SK-N-SH treated with all-trans-retinoic acid at 6 μM for 48 hours (cell line): ENCODE data around the gene RAPGEF1.

ENCODE experiments used
- ATAC-seq: fragments of 200-7000 bp; cut with Tn5 transposase; 3 replicates; pipeline ENCODE4 v1.9.1; 2020; ENCODE audit warnings: mild to moderate bottlenecking, moderate library complexity
- ARNTL ChIP-seq: fragments of 450-650 bp; formaldehyde crosslinking; IDR thresholded peaks from 2 replicates; pipeline ENCODE4 v1.5.0; 2020; ENCODE audit warnings: low read depth, mild to moderate bottlenecking, moderate library complexity, borderline replicate concordance
- BACH2 ChIP-seq: fragments of 250-450 bp; sonication (Bioruptor Pico); IDR thresholded peaks from 2 replicates; pipeline ENCODE4 v1.9.0; 2021; ENCODE audit warnings: mild to moderate bottlenecking, borderline replicate concordance
- CREB5 ChIP-seq: fragments of 250-450 bp; sonication (Bioruptor Pico); IDR thresholded peaks from 2 replicates; pipeline ENCODE4 v1.5.1; 2020; ENCODE audit warnings: low read depth, mild to moderate bottlenecking, moderate library complexity
- CSDC2 ChIP-seq: fragments of 250-450 bp; sonication (Bioruptor Pico); IDR thresholded peaks from 2 replicates; pipeline ENCODE4 v1.5.0; 2020; ENCODE audit warnings: mild to moderate bottlenecking, moderate library complexity
- CSRNP3 ChIP-seq: fragments of 250-450 bp; sonication (Bioruptor Pico); IDR thresholded peaks from 2 replicates; pipeline ENCODE4 v1.5.1; 2021; ENCODE audit warnings: mild to moderate bottlenecking, moderate library complexity
- ESRRG ChIP-seq: fragments of 250-450 bp; sonication (Bioruptor Pico); IDR thresholded peaks from 2 replicates; pipeline ENCODE4 v1.6.1; 2021; ENCODE audit warnings: mild to moderate bottlenecking
- ISL1 ChIP-seq: fragments of 250-450 bp; sonication (Bioruptor Pico); IDR thresholded peaks from 2 replicates; pipeline ENCODE4 v2.1.2; 2022; ENCODE audit warnings: mild to moderate bottlenecking, moderate library complexity
- OSR1 ChIP-seq: fragments of 250-450 bp; sonication (Bioruptor Pico); IDR thresholded peaks from 2 replicates; pipeline ENCODE4 v1.8.0; 2022; ENCODE audit warnings: moderate library complexity, mild to moderate bottlenecking, inconsistent platforms
- POU6F1 ChIP-seq: fragments of 250-450 bp; sonication (Bioruptor Pico); IDR thresholded peaks from 2 replicates; pipeline ENCODE4 v1.8.0; 2021; ENCODE audit warnings: low read depth, mild to moderate bottlenecking, moderate library complexity, borderline replicate concordance
- PPARA ChIP-seq: fragments of 250-450 bp; sonication (Bioruptor Pico); IDR thresholded peaks from 2 replicates; pipeline ENCODE4 v1.5.0; 2020; ENCODE audit warnings: mild to moderate bottlenecking, borderline replicate concordance
- RARB ChIP-seq: fragments of 250-450 bp; sonication (Bioruptor Pico); IDR thresholded peaks from 2 replicates; pipeline ENCODE4 v1.8.0; 2021; ENCODE audit warnings: mild to moderate bottlenecking, moderate library complexity
- SNAI2 ChIP-seq: fragments of 250-450 bp; sonication (Bioruptor Pico); IDR thresholded peaks from 2 replicates; pipeline ENCODE4 v1.5.0; 2020; ENCODE audit warnings: mild to moderate bottlenecking, moderate library complexity
- TCF4 ChIP-seq: fragments of 250-450 bp; sonication (Bioruptor Pico); IDR thresholded peaks from 2 replicates; pipeline ENCODE4 v1.8.0; 2021; ENCODE audit warnings: mild to moderate bottlenecking, moderate library complexity, borderline replicate concordance
- TOX ChIP-seq: fragments of 250-450 bp; sonication (Bioruptor Pico); IDR thresholded peaks from 2 replicates; pipeline ENCODE4 v1.8.0; 2021; ENCODE audit warnings: mild to moderate bottlenecking, moderate library complexity, borderline replicate concordance
- ZC3H10 ChIP-seq: fragments of 250-450 bp; sonication (Bioruptor Pico); IDR thresholded peaks from 2 replicates; pipeline ENCODE4 v1.5.1; 2021; ENCODE audit warnings: mild to moderate bottlenecking, moderate library complexity
- ZFP3 ChIP-seq: fragments of 250-450 bp; sonication (Bioruptor Pico); IDR thresholded peaks from 2 replicates; pipeline ENCODE4 v1.5.0; 2020; ENCODE audit warnings: mild to moderate bottlenecking, moderate library complexity
- ZFP30 ChIP-seq: fragments of 450-650 bp; formaldehyde crosslinking; IDR thresholded peaks from 2 replicates; pipeline ENCODE4 v1.5.0; 2022; ENCODE audit warnings: mild to moderate bottlenecking, moderate library complexity
- ZNF565 ChIP-seq: fragments of 450-650 bp; formaldehyde crosslinking; conservative IDR thresholded peaks from 2 replicates; pipeline ENCODE4 v1.5.0; 2020; ENCODE audit warnings: low read depth, mild to moderate bottlenecking, moderate library complexity
- ZNF70 ChIP-seq: fragments of 450-650 bp; formaldehyde crosslinking; IDR thresholded peaks from 2 replicates; pipeline ENCODE4 v1.5.0; 2020; ENCODE audit warnings: mild to moderate bottlenecking, moderate library complexity
- ZNF8 ChIP-seq: fragments of 450-650 bp; formaldehyde crosslinking; IDR thresholded peaks from 2 replicates; pipeline ENCODE4 v1.5.0; 2020; ENCODE audit warnings: mild to moderate bottlenecking, moderate library complexity
- TF ChIP-seq, protein P1 (sequence below): fragments of 250-450 bp; sonication (Bioruptor Pico); IDR thresholded peaks from 2 replicates; pipeline ENCODE4 v1.8.0; 2020; ENCODE audit warnings: mild to moderate bottlenecking, moderate library complexity, borderline replicate concordance
- TF ChIP-seq, protein P2 (sequence below): fragments of 250-450 bp; sonication (Bioruptor Pico); IDR thresholded peaks from 2 replicates; pipeline ENCODE4 v1.5.0; 2020; ENCODE audit warnings: mild to moderate bottlenecking, moderate library complexity

The RAPGEF1 gene

GRCh38 chr9:131721076-131721475 is 18.8 kb downstream of the RAPGEF1 start:
- ATAC-seq, result no peak
- no peak for TF ChIP-seq ZNF70 (CRISPR knock-in tag)
- TF ChIP-seq PPARA (CRISPR knock-in tag), result no peak
- TF ChIP-seq ZC3H10 (CRISPR knock-in tag), result no peak
- TF ChIP-seq ISL1, result no peak
- TF ChIP-seq, protein P1, sequence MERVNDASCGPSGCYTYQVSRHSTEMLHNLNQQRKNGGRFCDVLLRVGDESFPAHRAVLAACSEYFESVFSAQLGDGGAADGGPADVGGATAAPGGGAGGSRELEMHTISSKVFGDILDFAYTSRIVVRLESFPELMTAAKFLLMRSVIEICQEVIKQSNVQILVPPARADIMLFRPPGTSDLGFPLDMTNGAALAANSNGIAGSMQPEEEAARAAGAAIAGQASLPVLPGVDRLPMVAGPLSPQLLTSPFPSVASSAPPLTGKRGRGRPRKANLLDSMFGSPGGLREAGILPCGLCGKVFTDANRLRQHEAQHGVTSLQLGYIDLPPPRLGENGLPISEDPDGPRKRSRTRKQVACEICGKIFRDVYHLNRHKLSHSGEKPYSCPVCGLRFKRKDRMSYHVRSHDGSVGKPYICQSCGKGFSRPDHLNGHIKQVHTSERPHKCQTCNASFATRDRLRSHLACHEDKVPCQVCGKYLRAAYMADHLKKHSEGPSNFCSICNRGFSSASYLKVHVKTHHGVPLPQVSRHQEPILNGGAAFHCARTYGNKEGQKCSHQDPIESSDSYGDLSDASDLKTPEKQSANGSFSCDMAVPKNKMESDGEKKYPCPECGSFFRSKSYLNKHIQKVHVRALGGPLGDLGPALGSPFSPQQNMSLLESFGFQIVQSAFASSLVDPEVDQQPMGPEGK (CRISPR knock-in tag), result no peak
- TF ChIP-seq TOX (CRISPR knock-in tag), result no peak
- no peak for TF ChIP-seq ESRRG (CRISPR knock-in tag)
- TF ChIP-seq SNAI2 (CRISPR knock-in tag), result no peak
- TF ChIP-seq ZFP30, result no peak
- no peak for TF ChIP-seq CSRNP3
- TF ChIP-seq ZNF565, result no peak
- TF ChIP-seq RARB (CRISPR knock-in tag), result no peak
- TF ChIP-seq BACH2 (CRISPR knock-in tag), result no peak
- TF ChIP-seq ARNTL, result no peak
- no peak for TF ChIP-seq TCF4 (CRISPR knock-in tag)
- TF ChIP-seq OSR1 (CRISPR knock-in tag), result no peak
- TF ChIP-seq CREB5, result no peak
- no peak for TF ChIP-seq CSDC2 (CRISPR knock-in tag)
- TF ChIP-seq ZNF8 (CRISPR knock-in tag), result no peak

- ATAC-seq, result no peak
- TF ChIP-seq ZNF565, result no peak
- TF ChIP-seq SNAI2 (CRISPR knock-in tag), result no peak
Measured at GRCh38 chr9:131720330-131720729, 19.5 kb downstream of the RAPGEF1 start.

DNA sequence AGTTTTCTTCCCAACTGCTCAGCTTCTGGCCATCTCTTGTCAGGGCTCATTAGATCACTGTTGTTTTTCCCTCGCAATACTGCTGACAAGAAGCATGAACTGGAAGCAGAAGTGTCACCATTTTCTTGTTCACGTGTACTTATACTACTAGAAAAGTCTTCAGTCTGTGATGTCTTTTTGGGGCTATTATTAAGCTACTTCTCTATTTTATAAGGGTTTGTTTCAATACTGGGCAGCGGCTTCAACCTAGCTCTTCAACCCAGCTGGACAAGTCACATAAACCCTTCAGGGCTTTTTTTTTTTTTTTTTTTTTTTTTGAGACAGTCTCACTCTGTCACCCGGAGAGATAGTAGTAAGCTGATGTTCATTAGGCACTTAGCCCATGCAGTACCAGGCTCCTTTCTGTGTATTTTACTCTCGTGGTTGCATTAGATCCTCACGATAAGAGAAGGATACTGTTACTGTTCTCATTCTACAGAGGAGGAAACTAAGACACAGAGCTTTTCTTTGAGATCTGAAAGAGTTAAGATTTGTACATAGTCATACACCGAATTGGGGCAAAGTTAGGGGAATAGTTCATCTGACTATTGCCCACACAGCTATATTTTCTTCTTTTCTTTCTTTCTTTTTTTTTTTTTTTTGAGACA is 20.5 kb downstream of the RAPGEF1 start:
- TF ChIP-seq POU6F1 (CRISPR knock-in tag) (no peak), ARNTL (no peak), ZC3H10 (CRISPR knock-in tag) (no peak), SNAI2 (CRISPR knock-in tag) (no peak)
- peak; percentile 53; the same call in 1 of the 3 replicates for ATAC-seq

GRCh38 chr9:131717719-131718460 is 22.0 kb downstream of the RAPGEF1 start:
- no peak for ATAC-seq
- TF ChIP-seq ZFP3 (CRISPR knock-in tag) (no peak), SNAI2 (CRISPR knock-in tag) (no peak), ARNTL (no peak), POU6F1 (CRISPR knock-in tag) (no peak)
- TF ChIP-seq, protein P2, sequence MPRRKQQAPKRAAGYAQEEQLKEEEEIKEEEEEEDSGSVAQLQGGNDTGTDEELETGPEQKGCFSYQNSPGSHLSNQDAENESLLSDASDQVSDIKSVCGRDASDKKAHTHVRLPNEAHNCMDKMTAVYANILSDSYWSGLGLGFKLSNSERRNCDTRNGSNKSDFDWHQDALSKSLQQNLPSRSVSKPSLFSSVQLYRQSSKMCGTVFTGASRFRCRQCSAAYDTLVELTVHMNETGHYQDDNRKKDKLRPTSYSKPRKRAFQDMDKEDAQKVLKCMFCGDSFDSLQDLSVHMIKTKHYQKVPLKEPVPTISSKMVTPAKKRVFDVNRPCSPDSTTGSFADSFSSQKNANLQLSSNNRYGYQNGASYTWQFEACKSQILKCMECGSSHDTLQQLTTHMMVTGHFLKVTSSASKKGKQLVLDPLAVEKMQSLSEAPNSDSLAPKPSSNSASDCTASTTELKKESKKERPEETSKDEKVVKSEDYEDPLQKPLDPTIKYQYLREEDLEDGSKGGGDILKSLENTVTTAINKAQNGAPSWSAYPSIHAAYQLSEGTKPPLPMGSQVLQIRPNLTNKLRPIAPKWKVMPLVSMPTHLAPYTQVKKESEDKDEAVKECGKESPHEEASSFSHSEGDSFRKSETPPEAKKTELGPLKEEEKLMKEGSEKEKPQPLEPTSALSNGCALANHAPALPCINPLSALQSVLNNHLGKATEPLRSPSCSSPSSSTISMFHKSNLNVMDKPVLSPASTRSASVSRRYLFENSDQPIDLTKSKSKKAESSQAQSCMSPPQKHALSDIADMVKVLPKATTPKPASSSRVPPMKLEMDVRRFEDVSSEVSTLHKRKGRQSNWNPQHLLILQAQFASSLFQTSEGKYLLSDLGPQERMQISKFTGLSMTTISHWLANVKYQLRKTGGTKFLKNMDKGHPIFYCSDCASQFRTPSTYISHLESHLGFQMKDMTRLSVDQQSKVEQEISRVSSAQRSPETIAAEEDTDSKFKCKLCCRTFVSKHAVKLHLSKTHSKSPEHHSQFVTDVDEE, result no peak
